Endothelial cell of umbilical vein (primary cell): ENCODE results near the gene ZSWIM4. TPM values are rescaled to one million over a fixed set of nuclear protein-coding genes. Genes with fewer than 3 reads are reported as not detected.
A peak's percentile ranks its signal among the peaks of the same experiment; 100 is the strongest.

Source experiments
- BruUV-seq: library from RNA; stranded (reverse); fragments of 400-500 nt; replicated peaks from 2 replicates; lab custom pipeline; 2021; lab: Mats Ljungman, UMichigan
- CTCF ChIA-PET: fragments of 300-600, 350-600 bp; sonication (Branson Sonifier 250); formaldehyde crosslinking; loops from one replicate; lab custom pipeline; 2021; ENCODE audit warnings: antibody characterized with exemption, inconsistent platforms; lab: Charles Lee
- POLR2A ChIA-PET: fragments of 300-600, 350-600 bp; sonication (Branson Sonifier 250); formaldehyde crosslinking; loops from one replicate; lab custom pipeline; 2021; ENCODE audit warnings: antibody characterized with exemption, inconsistent platforms; lab: Charles Lee
- DNase-seq: peaks from one replicate; pipeline ENCODE4 v3.0.0-alpha.2; 2011; ENCODE audit warnings: low read depth, low spot score
- FAIRE-seq: peaks from 2 replicates; lab custom pipeline; 2011; peaks lifted over from hg19 to GRCh38; lab: Jason Lieb, UNC
- H2AFZ ChIP-seq: 2 replicates; pipeline ENCODE4 v1.6.0; 2012; ENCODE audit warnings: low read depth, low read length, control low read depth, inconsistent platforms
- H3K27ac ChIP-seq: 2 replicates; pipeline ENCODE4 v1.5.1; 2011; ENCODE audit warnings: low read depth, mild to moderate bottlenecking, control low read depth, low read length, moderate library complexity; ENCODE audit not compliant: insufficient read depth
- H3K27me3 ChIP-seq, 2 experiments: 2 replicates each; pipeline versions ENCODE4 v1.6.0 to v1.6.1; 2011; ENCODE audit warnings: low read length in 2 of 2, mixed read lengths in 1 of 2; ENCODE audit not compliant: control insufficient read depth in 2 of 2, insufficient read depth in 2 of 2
- H3K36me3 ChIP-seq, 2 experiments: 2 replicates in 1 of 2; 3 replicates in 1 of 2; pipeline ENCODE4 v1.5.1; 2011; ENCODE audit warnings: low read length in 2 of 2, mild to moderate bottlenecking in 1 of 2, moderate library complexity in 1 of 2; ENCODE audit not compliant: control insufficient read depth in 2 of 2, insufficient read depth in 2 of 2; ENCODE audit errors: extremely low read depth in 1 of 2
- H3K4me1 ChIP-seq: 3 replicates; pipeline ENCODE4 v1.5.1; 2011; ENCODE audit warnings: mild to moderate bottlenecking, low read length; ENCODE audit not compliant: control insufficient read depth, insufficient read depth; ENCODE audit errors: extremely low read depth
- H3K4me2 ChIP-seq: 2 replicates; pipeline ENCODE4 v1.6.1; 2011; ENCODE audit warnings: low read length, control low read depth, mixed read lengths; ENCODE audit not compliant: insufficient read depth
- H3K4me3 ChIP-seq, 3 experiments: fragments of 200-600 bp in 1 of 3; sonication (generic), shearing (Covaris generic) in 1 of 3; replicated peaks in 1 of 3; 2 replicates each; pipeline ENCODE4 v1.5.1; 2011 to 2016; ENCODE audit warnings: control low read depth in 3 of 3, low read length in 3 of 3, mild to moderate bottlenecking in 2 of 3, inconsistent platforms in 1 of 3, low read depth in 1 of 3, moderate library complexity in 1 of 3; ENCODE audit not compliant: insufficient read depth in 1 of 3
- H3K79me2 ChIP-seq: 2 replicates; pipeline ENCODE4 v1.6.0; 2012; ENCODE audit warnings: low read length, inconsistent platforms; ENCODE audit not compliant: control insufficient read depth, insufficient read depth
- H3K9ac ChIP-seq: replicated peaks from 2 replicates; pipeline ENCODE3; 2011; ENCODE audit warnings: low read length, control low read depth; ENCODE audit not compliant: insufficient read depth; ENCODE audit errors: extremely low read depth
- H3K9me1 ChIP-seq: replicated peaks from 3 replicates; pipeline ENCODE4 v1.6.0; 2011; ENCODE audit warnings: mild to moderate bottlenecking, low read length; ENCODE audit not compliant: control insufficient read depth, insufficient read depth; ENCODE audit errors: extremely low read depth
- H3K9me3 ChIP-seq: replicated peaks from 2 replicates; pipeline ENCODE4 v1.5.1; 2012; ENCODE audit warnings: low read length, inconsistent platforms; ENCODE audit not compliant: control insufficient read depth, insufficient read depth
- H4K20me1 ChIP-seq: replicated peaks from 2 replicates; pipeline ENCODE3; 2011; ENCODE audit warnings: mild to moderate bottlenecking, low read length; ENCODE audit not compliant: control insufficient read depth, insufficient read depth; ENCODE audit errors: extremely low read depth
- EZH2 ChIP-seq: IDR thresholded peaks from 2 replicates; pipeline ENCODE4 v1.6.1; 2012; ENCODE audit warnings: borderline replicate concordance, low read depth, mild to moderate bottlenecking, moderate library complexity, low read length, inconsistent platforms; ENCODE audit not compliant: severe bottlenecking
- FOS ChIP-seq: IDR thresholded peaks from 2 replicates; pipeline ENCODE4 v1.6.1; 2011; ENCODE audit warnings: mild to moderate bottlenecking, low read length, moderate library complexity, borderline replicate concordance; ENCODE audit not compliant: insufficient read depth
- GATA2 ChIP-seq: IDR thresholded peaks from 2 replicates; pipeline ENCODE4 v1.7.0; 2011; ENCODE audit warnings: low read depth, mild to moderate bottlenecking, moderate library complexity, mixed read lengths, low read length; ENCODE audit not compliant: insufficient read length, insufficient read depth
- JUN ChIP-seq: IDR thresholded peaks from 2 replicates; pipeline ENCODE4 v1.6.1; 2011; ENCODE audit warnings: borderline replicate concordance, low read depth; ENCODE audit not compliant: insufficient read length, insufficient read depth
- MYC ChIP-seq: IDR thresholded peaks from one replicate; pipeline ENCODE4 v1.6.1; 2011; ENCODE audit warnings: mild to moderate bottlenecking, low read depth, low read length
- POLR2A ChIP-seq: IDR thresholded peaks from 2 replicates; pipeline ENCODE4 v1.6.1; 2012; ENCODE audit warnings: low read depth, mild to moderate bottlenecking, control low read depth, low read length
- POLR2AphosphoS5 ChIP-seq: IDR thresholded peaks from 2 replicates; pipeline ENCODE4 v1.6.1; 2012; ENCODE audit warnings: low read depth, mild to moderate bottlenecking, control low read depth, low read length, moderate library complexity; ENCODE audit not compliant: insufficient read depth
- dilution Hi-C: fragments of 300-500 bp; cut with MboI; formaldehyde crosslinking; loops from one replicate; pipeline ENCODE4 v1.15.0; 2019; ENCODE audit warnings: low sequenced_read_pairs; ENCODE audit not compliant: extremely low pct_ligation_motif_present
- intact Hi-C: fragments of 100-400 bp; cut with micrococcal nuclease; formaldehyde crosslinking; loops from one replicate; pipeline ENCODE4 v1.10.0; 2022
- polyA plus RNA-seq, 4 experiments: library from polyadenylated mRNA; depleted of rRNA in 3 of 4; stranded (reverse) in 3 of 4; unstranded in 1 of 4; fragments of >200 nt; gene quantifications; 2 replicates each; pipeline versions ENCODE4 v1.2.1 to v1.2.3, GENCODE V29; 2011 to 2012; ENCODE audit warnings: missing spikeins in 1 of 4
- total RNA-seq: library from RNA; stranded (reverse); gene quantifications from 2 replicates; pipeline ENCODE4 v1.2.3, GENCODE V29; 2021
- TF ChIP-seq, protein P1 (sequence below), 2 donors: IDR thresholded peaks; 1 replicate in 1 of 2; 2 replicates in 1 of 2; pipeline ENCODE4 v1.5.1; 2011; ENCODE audit warnings: low read length in 2 of 2, mild to moderate bottlenecking in 2 of 2, moderate library complexity in 2 of 2, control low read depth in 1 of 2, inconsistent platforms in 1 of 2, low read depth in 1 of 2; ENCODE audit not compliant: insufficient read depth in 1 of 2; ENCODE audit errors: extremely low read depth in 1 of 2
- TF ChIP-seq, protein P2 (sequence below): IDR thresholded peaks from 2 replicates; pipeline ENCODE4 v1.6.1; 2011; ENCODE audit not compliant: insufficient read depth, insufficient read length

Gene ZSWIM4
- total and polyA plus RNA-seq, 2 donors (not counting 3 experiments of a cell fraction or from before 2014, with no cell fraction given), result 12.7 to 26.6 TPM

DNA sequence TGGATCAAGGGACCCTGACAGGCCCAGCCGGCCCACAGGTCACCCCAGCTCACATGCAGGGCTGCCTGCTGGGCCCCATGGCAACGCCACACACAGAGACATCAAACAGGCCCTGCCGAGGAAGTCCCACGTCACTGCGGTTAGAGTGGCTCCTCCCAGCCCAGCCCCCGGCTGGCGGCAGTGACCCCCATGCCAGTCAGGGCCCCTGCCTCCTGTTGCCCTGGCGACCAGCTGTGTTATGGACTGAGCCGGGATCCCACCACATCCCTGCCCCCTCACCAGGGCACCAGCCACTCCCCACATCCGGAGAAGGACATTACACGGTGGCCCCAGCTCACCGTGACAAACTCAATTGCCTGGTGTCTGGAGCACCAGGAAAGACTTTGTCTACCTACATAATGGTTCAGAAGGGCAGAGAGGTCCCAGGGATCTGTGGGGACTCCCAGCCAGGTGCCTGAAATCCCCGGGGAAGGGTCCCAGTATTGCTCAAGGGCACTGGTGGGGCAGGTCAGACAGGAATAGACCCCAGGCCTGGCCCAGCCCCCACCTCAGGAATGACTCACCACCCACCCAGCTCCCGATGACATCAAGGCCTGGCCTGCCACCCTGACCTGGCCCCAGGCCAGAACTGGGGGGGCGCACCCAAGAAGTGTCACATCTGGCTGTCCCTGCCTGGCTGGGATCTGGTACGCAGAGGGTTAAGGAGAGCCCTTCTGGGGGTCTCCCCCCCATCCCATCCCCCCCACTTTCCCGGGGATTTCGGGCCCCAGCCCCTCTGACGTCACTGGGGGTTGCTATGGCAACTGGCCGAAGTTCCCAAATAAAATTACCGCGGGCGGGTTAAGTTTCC lies 51.5 kb downstream of the ZSWIM4 start:
- Histone ChIP-seq H3K4me1 (peaks cover 43% of the 10 kb centered on the region), H3K27ac (peak overlapping the region; percentile 99), H2AFZ (no peak overlapping the region), H3K27me3 (no peaks in the 10 kb centered on the region), H3K9ac (peak overlapping the region; percentile 96), H3K4me2 (peak overlapping the region; percentile 53), H3K9me1 (no peaks in the 10 kb centered on the region), H3K79me2 (peaks cover 12% of the 10 kb centered on the region), H3K9me3 (no peaks in the 10 kb centered on the region), H4K20me1 (no peaks in the 10 kb centered on the region), H3K36me3 (no peaks in the 10 kb centered on the region), H3K4me3 (peak overlapping the region in 1 of 3 experiments; percentile 48)
- dilution Hi-C loops, result no loop called here
- FAIRE-seq (peak; percentile 92), DNase-seq (peak; percentile 88)
- intact Hi-C loops, result loop anchor here (1.0 kb wide), 2 partner anchors 7 to 16 kb away; no protein-coding TSS in a partner anchor
- BruUV-seq, result TSS peak; percentile 31
- TF ChIP-seq JUN (peak; percentile 72), MYC (no peak), POLR2A (no peak), POLR2AphosphoS5 (no peak), GATA2 (no peak), FOS (peak; percentile 80), EZH2 (no peak)
- TF ChIP-seq, protein P1, sequence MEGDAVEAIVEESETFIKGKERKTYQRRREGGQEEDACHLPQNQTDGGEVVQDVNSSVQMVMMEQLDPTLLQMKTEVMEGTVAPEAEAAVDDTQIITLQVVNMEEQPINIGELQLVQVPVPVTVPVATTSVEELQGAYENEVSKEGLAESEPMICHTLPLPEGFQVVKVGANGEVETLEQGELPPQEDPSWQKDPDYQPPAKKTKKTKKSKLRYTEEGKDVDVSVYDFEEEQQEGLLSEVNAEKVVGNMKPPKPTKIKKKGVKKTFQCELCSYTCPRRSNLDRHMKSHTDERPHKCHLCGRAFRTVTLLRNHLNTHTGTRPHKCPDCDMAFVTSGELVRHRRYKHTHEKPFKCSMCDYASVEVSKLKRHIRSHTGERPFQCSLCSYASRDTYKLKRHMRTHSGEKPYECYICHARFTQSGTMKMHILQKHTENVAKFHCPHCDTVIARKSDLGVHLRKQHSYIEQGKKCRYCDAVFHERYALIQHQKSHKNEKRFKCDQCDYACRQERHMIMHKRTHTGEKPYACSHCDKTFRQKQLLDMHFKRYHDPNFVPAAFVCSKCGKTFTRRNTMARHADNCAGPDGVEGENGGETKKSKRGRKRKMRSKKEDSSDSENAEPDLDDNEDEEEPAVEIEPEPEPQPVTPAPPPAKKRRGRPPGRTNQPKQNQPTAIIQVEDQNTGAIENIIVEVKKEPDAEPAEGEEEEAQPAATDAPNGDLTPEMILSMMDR (IDR thresholded peaks at IDR 0.05; ENCODE audit: extremely low read depth in 1 of 2, insufficient read depth in 1 of 2, low read depth in 1 of 2, low read length in 2 of 2), result no peak
- TF ChIP-seq, protein P2, sequence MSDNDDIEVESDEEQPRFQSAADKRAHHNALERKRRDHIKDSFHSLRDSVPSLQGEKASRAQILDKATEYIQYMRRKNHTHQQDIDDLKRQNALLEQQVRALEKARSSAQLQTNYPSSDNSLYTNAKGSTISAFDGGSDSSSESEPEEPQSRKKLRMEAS, result peak; percentile 47
- ChIA-PET POLR2A (interaction anchor here (0.6 to 2.4 kb wide), 3 partner anchors 10 to 50 kb away, joined by 3 to 12 read pairs (median 12); no protein-coding TSS in a partner anchor), CTCF (interaction anchor here (0.7 to 3.1 kb wide), 4 partner anchors 7 to 62 kb away, joined by 3 to 19 read pairs (median 6); no protein-coding TSS in a partner anchor)
